A549 (cell line): ENCODE results near the gene ATXN10. TPM values are rescaled to one million over a fixed set of nuclear protein-coding genes. Genes with fewer than 3 reads are reported as not detected.

Experiments used
- ATAC-seq, 2 experiments: fragments of 200-7000 bp in 1 of 2; fragments of >200 bp in 1 of 2; cut with Nextera tagmentation in 1 of 2; cut with Tn5 transposase in 1 of 2; 3 replicates each; pipeline versions ENCODE4 v1.8.0 to v1.9.1; 2018 to 2020; ENCODE audit warnings: mild to moderate bottlenecking in 1 of 2, moderate library complexity in 1 of 2
- CTCF ChIA-PET: fragments of 300-600 bp; sonication (Branson Sonifier 250); formaldehyde crosslinking; extraction: SDS; loops from one replicate; lab custom pipeline; 2021; ENCODE audit warnings: antibody characterized with exemption, inconsistent platforms; lab: Yijun Ruan, JAX
- POLR2A ChIA-PET: fragments of 350-600 bp; formaldehyde crosslinking; extraction: SDS; loops from one replicate; lab custom pipeline; 2021; ENCODE audit warnings: antibody characterized with exemption, inconsistent platforms; lab: Yijun Ruan, JAX
- DNase-seq, 2 experiments: peaks; one replicate each; pipeline versions ENCODE4 v3.0.0 to v3.0.0-alpha.2; 2011 to 2016; ENCODE audit warnings: low read depth in 1 of 2, low spot score in 1 of 2
- FAIRE-seq: peaks from 2 replicates; lab custom pipeline; 2011; peaks lifted over from hg19 to GRCh38; lab: Jason Lieb, UNC
- H3K27ac ChIP-seq, 2 experiments: fragments of >200 bp; sonication (Bioruptor Twin); formaldehyde crosslinking; 3 replicates each; pipeline ENCODE4 v1.5.1; 2016 to 2017
- H3K4me1 ChIP-seq: fragments of >200 bp; sonication (Bioruptor Twin); formaldehyde crosslinking; 3 replicates; pipeline ENCODE4 v1.6.1; 2016
- H3K4me2 ChIP-seq: fragments of >200 bp; sonication (Bioruptor Twin); formaldehyde crosslinking; 3 replicates; pipeline ENCODE4 v1.6.1; 2016
- H3K4me3 ChIP-seq: fragments of >200 bp; sonication (Bioruptor Twin); formaldehyde crosslinking; 3 replicates; pipeline ENCODE4 v1.5.1; 2016
- H3K9me3 ChIP-seq: fragments of >200 bp; sonication (Bioruptor Twin); formaldehyde crosslinking; 3 replicates; pipeline ENCODE4 v1.6.1; 2016
- ATOH8 ChIP-seq: fragments of 250-450 bp; sonication (Bioruptor Pico); IDR thresholded peaks from 2 replicates; pipeline ENCODE4 v1.5.0; 2020; ENCODE audit warnings: low read depth, mild to moderate bottlenecking, moderate library complexity
- CBX2 ChIP-seq: fragments of 200-600 bp; sonication (generic); IDR thresholded peaks from 2 replicates; pipeline ENCODE4 v1.6.1; 2016; ENCODE audit warnings: low read depth, mild to moderate bottlenecking, borderline replicate concordance
- CHD2 ChIP-seq: fragments of 150-350 bp; IDR thresholded peaks from 2 replicates; pipeline ENCODE4 v1.6.1; 2014; ENCODE audit warnings: low read length; ENCODE audit not compliant: partially characterized antibody
- E2F6 ChIP-seq: IDR thresholded peaks from 2 replicates; pipeline ENCODE4 v1.6.1; 2012; ENCODE audit warnings: low read depth, borderline replicate concordance
- EHMT2 ChIP-seq: fragments of 200-600 bp; sonication (generic); IDR thresholded peaks from 2 replicates; pipeline ENCODE4 v1.6.1; 2016; ENCODE audit warnings: antibody characterized with exemption, low read depth, mild to moderate bottlenecking, moderate library complexity
- ESRRA ChIP-seq: fragments of 150-350 bp; IDR thresholded peaks from 2 replicates; pipeline ENCODE4 v1.6.1; 2014; ENCODE audit warnings: mild to moderate bottlenecking, low read length, borderline replicate concordance
- GATA3 ChIP-seq: IDR thresholded peaks from 2 replicates; pipeline ENCODE4 v1.6.1; 2012; ENCODE audit warnings: borderline replicate concordance
- HES2 ChIP-seq: fragments of >200 bp; sonication (Bioruptor Twin); formaldehyde crosslinking; IDR thresholded peaks from 2 replicates; pipeline ENCODE4 v1.6.1; 2016
- HEYL ChIP-seq: fragments of 250-450 bp; sonication (Bioruptor Pico); IDR thresholded peaks from 2 replicates; pipeline ENCODE4 v1.8.0; 2021; ENCODE audit warnings: mild to moderate bottlenecking, moderate library complexity
- HMGXB4 ChIP-seq: fragments of 250-450 bp; sonication (Bioruptor Pico); IDR thresholded peaks from 2 replicates; pipeline ENCODE4 v1.5.0; 2021; ENCODE audit warnings: mild to moderate bottlenecking, moderate library complexity, borderline replicate concordance
- HOXA7 ChIP-seq: fragments of 250-450 bp; sonication (Bioruptor Pico); IDR thresholded peaks from 2 replicates; pipeline ENCODE4 v1.5.0; 2020; ENCODE audit warnings: mild to moderate bottlenecking, moderate library complexity
- HOXB5 ChIP-seq: fragments of 250-450 bp; sonication (Bioruptor Pico); IDR thresholded peaks from 2 replicates; pipeline ENCODE4 v1.5.0; 2020; ENCODE audit warnings: mild to moderate bottlenecking, moderate library complexity
- MAX ChIP-seq: IDR thresholded peaks from 2 replicates; pipeline ENCODE4 v1.6.1; 2012
- MYC ChIP-seq: IDR thresholded peaks from 2 replicates; pipeline ENCODE4 v1.6.1; 2012; ENCODE audit warnings: mild to moderate bottlenecking, inconsistent platforms, low read length, improper control_type of control experiment, borderline replicate concordance
- NFE2L2 ChIP-seq: fragments of 150-350 bp; conservative IDR thresholded peaks from 2 replicates; pipeline ENCODE4 v1.6.1; 2014; ENCODE audit warnings: low read length
- NPAS2 ChIP-seq: fragments of 250-450 bp; sonication (Bioruptor Pico); IDR thresholded peaks from 2 replicates; pipeline ENCODE4 v1.8.0; 2022; ENCODE audit warnings: mild to moderate bottlenecking, moderate library complexity, borderline replicate concordance
- RARB ChIP-seq: fragments of 250-450 bp; sonication (Bioruptor Pico); IDR thresholded peaks from 2 replicates; pipeline ENCODE4 v1.8.0; 2021; ENCODE audit warnings: mild to moderate bottlenecking, moderate library complexity
- RFX5 ChIP-seq: fragments of 450-650 bp; IDR thresholded peaks from 2 replicates; pipeline ENCODE4 v1.7.1; 2014; ENCODE audit warnings: antibody characterized with exemption, mild to moderate bottlenecking, moderate library complexity
- TFCP2L1 ChIP-seq: fragments of 250-450 bp; sonication (Bioruptor Pico); IDR thresholded peaks from 2 replicates; pipeline ENCODE4 v1.5.0; 2021; ENCODE audit warnings: mild to moderate bottlenecking
- TP53 ChIP-seq: fragments of 250-450 bp; sonication (Bioruptor Pico); IDR thresholded peaks from 2 replicates; pipeline ENCODE4 v1.5.0; 2021; ENCODE audit warnings: mild to moderate bottlenecking, moderate library complexity
- ZC3H11A ChIP-seq: fragments of 450-650 bp; IDR thresholded peaks from 2 replicates; pipeline ENCODE4 v1.6.1; 2014; ENCODE audit warnings: antibody characterized with exemption, mild to moderate bottlenecking
- ZFP36 ChIP-seq: fragments of 450-650 bp; IDR thresholded peaks from 2 replicates; pipeline ENCODE4 v1.6.1; 2014; ENCODE audit warnings: borderline replicate concordance; ENCODE audit not compliant: partially characterized antibody
- ZNF302 ChIP-seq: fragments of 250-450 bp; sonication (Bioruptor Pico); IDR thresholded peaks from 2 replicates; pipeline ENCODE4 v1.9.0; 2021; ENCODE audit warnings: inconsistent platforms, mild to moderate bottlenecking, moderate library complexity
- ZSCAN20 ChIP-seq: fragments of 250-450 bp; sonication (Bioruptor Pico); IDR thresholded peaks from 2 replicates; pipeline ENCODE4 v1.8.0; 2022; ENCODE audit warnings: mild to moderate bottlenecking, moderate library complexity
- WGBS: methylation state at CpG from one replicate; pipeline ENCODE4 v1.1.6; 2017; ENCODE audit errors: missing lambda C conversion rate; 5-methylcytosine and 5-hydroxymethylcytosine counted together
- polyA plus RNA-seq, 4 experiments: library from polyadenylated mRNA; depleted of rRNA in 3 of 4; stranded (reverse); fragments of >200 nt; fragmentation: RNase III in 1 of 4; extraction: RNeasy Plus Mini Kit Qiagen cat#74134 plus additional on column Dnase treatment in 1 of 4; gene quantifications; 2 replicates in 3 of 4; 3 replicates in 1 of 4; pipeline ENCODE4 v1.2.3, GENCODE V29; 2011 to 2017
- TF ChIP-seq, protein P1 (sequence below): fragments of >200 bp; sonication (Bioruptor Twin); formaldehyde crosslinking; IDR thresholded peaks from 3 replicates; pipeline ENCODE4 v1.6.1; 2016
- TF ChIP-seq, protein P2 (sequence below): fragments of 200-600 bp; sonication (generic); IDR thresholded peaks from 2 replicates; pipeline ENCODE4 v1.6.1; 2016; ENCODE audit warnings: antibody characterized with exemption, mild to moderate bottlenecking, moderate library complexity

The ATXN10 gene
- polyA plus RNA-seq, 2 of the 4 experiments (the other 2 are of a cell fraction): 126 to 281 TPM

DNA sequence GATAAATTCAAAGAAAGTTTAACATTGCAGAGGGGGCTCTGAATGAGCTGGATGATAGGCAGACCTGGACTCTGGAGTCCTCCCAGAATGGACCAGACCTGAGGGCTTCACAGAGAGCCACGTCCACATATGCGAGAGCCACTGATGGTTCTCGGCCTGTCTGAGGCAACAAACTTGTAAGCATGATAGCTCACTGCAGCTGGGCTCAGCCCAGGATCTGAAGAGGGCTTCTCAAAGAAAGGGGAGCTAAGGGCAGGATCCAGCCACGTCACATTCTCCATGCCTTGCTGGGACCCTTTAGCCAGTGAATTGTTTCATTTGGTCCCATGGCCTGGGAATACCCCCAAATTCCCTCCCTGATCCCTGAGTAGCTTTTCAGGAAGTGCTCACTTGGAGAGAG, 98.9 kb downstream of the ATXN10 start:
- ATAC-seq (no peak), FAIRE-seq (no peak), DNase-seq (no peak)
- WGBS: 97% methylated on average over 3 of the region's 4 CpGs
- no peak for TF ChIP-seq NPAS2
- no peak for TF ChIP-seq RFX5
- no peak for TF ChIP-seq ZSCAN20 (CRISPR knock-in tag)
- TF ChIP-seq HMGXB4 (CRISPR knock-in tag): no peak
- no peak for TF ChIP-seq HES2
- no peak for TF ChIP-seq ESRRA
- TF ChIP-seq CHD2: no peak
- no peak for TF ChIP-seq RARB (CRISPR knock-in tag)
- TF ChIP-seq CBX2: no peak
- TF ChIP-seq EHMT2: no peak
- no peak for TF ChIP-seq HOXA7
- no peak for TF ChIP-seq MAX
- TF ChIP-seq TFCP2L1 (CRISPR knock-in tag): no peak
- TF ChIP-seq GATA3: no peak
- no peak for TF ChIP-seq MYC
- no peak for TF ChIP-seq ZNF302
- TF ChIP-seq E2F6: no peak
- TF ChIP-seq, protein P1, sequence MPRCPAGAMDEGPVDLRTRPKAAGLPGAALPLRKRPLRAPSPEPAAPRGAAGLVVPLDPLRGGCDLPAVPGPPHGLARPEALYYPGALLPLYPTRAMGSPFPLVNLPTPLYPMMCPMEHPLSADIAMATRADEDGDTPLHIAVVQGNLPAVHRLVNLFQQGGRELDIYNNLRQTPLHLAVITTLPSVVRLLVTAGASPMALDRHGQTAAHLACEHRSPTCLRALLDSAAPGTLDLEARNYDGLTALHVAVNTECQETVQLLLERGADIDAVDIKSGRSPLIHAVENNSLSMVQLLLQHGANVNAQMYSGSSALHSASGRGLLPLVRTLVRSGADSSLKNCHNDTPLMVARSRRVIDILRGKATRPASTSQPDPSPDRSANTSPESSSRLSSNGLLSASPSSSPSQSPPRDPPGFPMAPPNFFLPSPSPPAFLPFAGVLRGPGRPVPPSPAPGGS: no peak
- no peak for TF ChIP-seq HOXB5 (CRISPR knock-in tag)
- Histone ChIP-seq H3K4me1 (peaks cover 22% of the 10 kb centered on the region; the same call in 2 of the 3 replicates), H3K4me2 (no peak overlapping the region), H3K4me3 (no peak overlapping the region), H3K27ac (no peak overlapping the region), H3K9me3 (0 out of 3 replicates have a peak, but pooled peaks cover 4% of the 10 kb centered on the region)
- POLR2A ChIA-PET: no interaction called here
- CTCF ChIA-PET: interaction anchor here (1.0 to 1.3 kb wide), 3 partner anchors 94 to 197 kb away, joined by 3 to 7 read pairs (median 4); no protein-coding TSS in a partner anchor

DNA sequence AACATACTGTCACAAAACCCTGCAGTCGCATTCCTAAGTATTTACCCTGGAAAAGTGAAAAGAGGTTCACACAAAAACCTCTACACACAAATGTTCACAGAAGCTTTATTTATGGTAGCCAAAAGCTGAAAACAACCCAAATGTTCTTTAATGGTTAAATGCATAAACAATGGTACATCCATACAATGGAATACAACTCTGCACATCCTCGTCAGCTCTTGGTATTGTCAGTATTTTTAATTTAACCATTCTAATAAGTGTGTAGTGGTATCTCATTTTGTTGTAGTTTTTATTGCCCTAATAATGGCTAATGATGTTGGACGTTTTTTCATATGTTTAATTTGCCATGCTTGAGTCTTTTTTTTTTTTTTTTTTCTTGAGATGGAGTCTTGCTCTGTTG, 99.4 kb downstream of the ATXN10 start:
- Histone ChIP-seq H3K4me1 (peaks cover 27% of the 10 kb centered on the region), H3K4me3 (no peak overlapping the region), H3K27ac (no peak overlapping the region), H3K4me2 (no peak overlapping the region), H3K9me3 (0 out of 3 replicates have a peak, but pooled peaks cover 4% of the 10 kb centered on the region)
- no peak for DNase-seq
- no peak for ATAC-seq
- TF ChIP-seq NFE2L2 (no peak), HEYL (CRISPR knock-in tag) (no peak), ATOH8 (CRISPR knock-in tag) (no peak), ZFP36 (peak; percentile 42), ESRRA (no peak), TP53 (CRISPR knock-in tag) (no peak), RFX5 (no peak), ZC3H11A (no peak)
- TF ChIP-seq, protein P2, sequence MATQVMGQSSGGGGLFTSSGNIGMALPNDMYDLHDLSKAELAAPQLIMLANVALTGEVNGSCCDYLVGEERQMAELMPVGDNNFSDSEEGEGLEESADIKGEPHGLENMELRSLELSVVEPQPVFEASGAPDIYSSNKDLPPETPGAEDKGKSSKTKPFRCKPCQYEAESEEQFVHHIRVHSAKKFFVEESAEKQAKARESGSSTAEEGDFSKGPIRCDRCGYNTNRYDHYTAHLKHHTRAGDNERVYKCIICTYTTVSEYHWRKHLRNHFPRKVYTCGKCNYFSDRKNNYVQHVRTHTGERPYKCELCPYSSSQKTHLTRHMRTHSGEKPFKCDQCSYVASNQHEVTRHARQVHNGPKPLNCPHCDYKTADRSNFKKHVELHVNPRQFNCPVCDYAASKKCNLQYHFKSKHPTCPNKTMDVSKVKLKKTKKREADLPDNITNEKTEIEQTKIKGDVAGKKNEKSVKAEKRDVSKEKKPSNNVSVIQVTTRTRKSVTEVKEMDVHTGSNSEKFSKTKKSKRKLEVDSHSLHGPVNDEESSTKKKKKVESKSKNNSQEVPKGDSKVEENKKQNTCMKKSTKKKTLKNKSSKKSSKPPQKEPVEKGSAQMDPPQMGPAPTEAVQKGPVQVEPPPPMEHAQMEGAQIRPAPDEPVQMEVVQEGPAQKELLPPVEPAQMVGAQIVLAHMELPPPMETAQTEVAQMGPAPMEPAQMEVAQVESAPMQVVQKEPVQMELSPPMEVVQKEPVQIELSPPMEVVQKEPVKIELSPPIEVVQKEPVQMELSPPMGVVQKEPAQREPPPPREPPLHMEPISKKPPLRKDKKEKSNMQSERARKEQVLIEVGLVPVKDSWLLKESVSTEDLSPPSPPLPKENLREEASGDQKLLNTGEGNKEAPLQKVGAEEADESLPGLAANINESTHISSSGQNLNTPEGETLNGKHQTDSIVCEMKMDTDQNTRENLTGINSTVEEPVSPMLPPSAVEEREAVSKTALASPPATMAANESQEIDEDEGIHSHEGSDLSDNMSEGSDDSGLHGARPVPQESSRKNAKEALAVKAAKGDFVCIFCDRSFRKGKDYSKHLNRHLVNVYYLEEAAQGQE: no peak
- POLR2A ChIA-PET: no interaction called here
- 92% methylated on average over 3 of the region's 3 CpGs for WGBS
- CTCF ChIA-PET: interaction anchor here (1.0 to 1.3 kb wide), 3 partner anchors 94 to 197 kb away, joined by 3 to 7 read pairs (median 4); no protein-coding TSS in a partner anchor
- FAIRE-seq: no peak
